ENCODE results near the gene MRLN.

DNA sequence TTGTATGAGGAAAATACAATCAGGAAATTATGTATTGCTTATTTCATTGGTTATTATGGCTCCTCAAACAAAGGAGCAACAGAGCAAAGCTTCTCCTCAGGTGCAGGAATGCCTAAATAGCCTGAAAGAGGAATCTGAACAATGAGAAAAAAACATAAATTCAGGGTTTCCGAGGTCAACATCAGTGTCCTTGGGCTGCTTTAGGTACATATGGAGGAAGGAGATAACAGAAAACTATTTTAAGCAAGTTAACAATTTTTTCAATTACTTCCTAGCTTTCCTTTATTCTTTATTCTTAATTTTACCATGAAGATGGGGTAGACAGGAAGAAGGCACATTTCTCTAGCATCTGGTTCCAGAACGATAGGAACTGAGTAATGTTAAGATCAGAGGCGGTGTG is 57.6 kb downstream of the MRLN start:
- TF ChIP-seq EZH2 (IDR thresholded peaks at IDR 0.05): no peak
- TF ChIP-seq CTCF (IDR thresholded peaks at IDR 0.05): no peak

Data from neural progenitor cell (in vitro differentiated cells).